HG03354 (cell line): ENCODE measurements around the gene ZBTB49.
"Not testable (repeated sequence)": the region's sequence is repeated elsewhere in the genome, so short reads cannot be mapped to it uniquely, and the experiment has no call there.

ENCODE experiments used
- ATAC-seq: cut with Tn5 transposase; IDR thresholded peaks from one replicate; pipeline ENCODE4 v1.9.1; 2021; ENCODE audit warnings: mild to moderate bottlenecking; ENCODE audit not compliant: unreplicated experiment, poor library complexity, severe bottlenecking

Gene ZBTB49, protein sequence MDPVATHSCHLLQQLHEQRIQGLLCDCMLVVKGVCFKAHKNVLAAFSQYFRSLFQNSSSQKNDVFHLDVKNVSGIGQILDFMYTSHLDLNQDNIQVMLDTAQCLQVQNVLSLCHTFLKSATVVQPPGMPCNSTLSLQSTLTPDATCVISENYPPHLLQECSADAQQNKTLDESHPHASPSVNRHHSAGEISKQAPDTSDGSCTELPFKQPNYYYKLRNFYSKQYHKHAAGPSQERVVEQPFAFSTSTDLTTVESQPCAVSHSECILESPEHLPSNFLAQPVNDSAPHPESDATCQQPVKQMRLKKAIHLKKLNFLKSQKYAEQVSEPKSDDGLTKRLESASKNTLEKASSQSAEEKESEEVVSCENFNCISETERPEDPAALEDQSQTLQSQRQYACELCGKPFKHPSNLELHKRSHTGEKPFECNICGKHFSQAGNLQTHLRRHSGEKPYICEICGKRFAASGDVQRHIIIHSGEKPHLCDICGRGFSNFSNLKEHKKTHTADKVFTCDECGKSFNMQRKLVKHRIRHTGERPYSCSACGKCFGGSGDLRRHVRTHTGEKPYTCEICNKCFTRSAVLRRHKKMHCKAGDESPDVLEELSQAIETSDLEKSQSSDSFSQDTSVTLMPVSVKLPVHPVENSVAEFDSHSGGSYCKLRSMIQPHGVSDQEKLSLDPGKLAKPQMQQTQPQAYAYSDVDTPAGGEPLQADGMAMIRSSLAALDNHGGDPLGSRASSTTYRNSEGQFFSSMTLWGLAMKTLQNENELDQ

DNA sequence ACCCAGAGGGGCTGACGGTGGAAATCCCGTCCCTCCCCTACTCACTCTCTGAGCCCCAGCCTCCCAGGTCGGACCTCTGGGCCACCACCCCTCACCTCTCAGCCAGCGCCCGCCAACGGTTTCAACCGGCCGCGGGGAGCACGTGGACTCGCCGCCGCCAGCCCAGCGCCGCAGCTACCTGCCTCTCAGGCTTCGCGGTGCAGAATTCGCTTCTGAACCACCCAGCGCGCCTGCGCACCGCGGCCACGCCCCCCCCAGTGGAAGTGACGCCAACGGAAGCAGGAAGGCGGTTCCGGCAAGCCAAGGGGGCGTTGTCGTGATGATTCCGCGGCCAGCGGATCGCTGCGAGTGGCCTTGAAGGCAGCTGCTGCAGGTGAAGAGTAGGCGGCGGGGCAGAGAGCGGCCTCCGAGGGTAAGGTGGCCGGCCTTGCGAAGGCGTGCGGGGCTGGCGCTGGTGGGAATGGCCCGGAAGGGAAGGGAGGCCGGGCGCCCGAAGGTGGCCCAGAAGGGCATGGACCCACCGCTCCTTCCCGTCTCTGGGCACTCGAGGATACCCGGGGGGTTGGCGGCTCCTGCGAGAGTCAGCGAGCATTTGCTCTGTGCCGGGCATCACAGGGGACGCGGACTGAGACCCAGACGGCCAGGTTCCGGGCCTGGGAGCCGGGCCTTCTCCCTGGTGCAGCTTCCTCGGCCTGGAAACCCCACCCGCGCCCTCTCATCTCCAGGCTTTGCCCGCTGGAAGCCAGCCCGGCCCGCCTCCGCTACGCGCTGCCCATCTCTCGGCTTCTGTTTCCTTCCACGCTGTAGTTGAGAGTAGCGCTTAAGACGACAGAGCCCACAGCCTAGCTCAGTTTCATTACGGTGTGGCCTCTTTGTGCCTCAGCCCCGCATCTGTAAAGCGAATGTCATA is at the start of gene ZBTB49, which contains the start of gene LYAR:
Gene ZBTB49, plus strand, starts transcription at position 311 of the 910 bp plus-strand sequence. CDS start 9,695 bp downstream, outside the sequence.
Gene LYAR, minus strand, starts transcription at position 214 of the 910 bp plus-strand sequence. CDS start 6,412 bp downstream, outside the sequence.
- ATAC-seq: peak; percentile 91

DNA sequence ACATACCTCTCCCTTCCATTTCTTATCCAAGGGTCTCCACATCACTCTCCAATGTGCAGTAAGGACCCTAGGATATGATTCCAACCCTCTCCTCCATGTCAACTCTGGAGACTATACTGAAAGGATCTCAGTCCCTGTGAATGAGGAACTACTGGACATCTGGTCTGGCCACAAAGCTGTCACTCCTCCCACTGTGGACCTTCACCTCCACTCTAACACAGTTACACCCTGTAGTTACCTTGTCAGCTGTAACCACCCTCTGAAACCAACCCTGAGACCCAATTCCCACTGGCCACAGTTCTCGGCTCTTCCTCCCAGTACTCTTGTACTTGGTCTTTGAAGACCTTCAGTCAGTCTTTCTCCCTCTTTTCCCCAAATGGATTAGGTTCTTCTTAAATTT is 44.9 kb upstream of the ZBTB49 start:
- ATAC-seq: no peak

DNA sequence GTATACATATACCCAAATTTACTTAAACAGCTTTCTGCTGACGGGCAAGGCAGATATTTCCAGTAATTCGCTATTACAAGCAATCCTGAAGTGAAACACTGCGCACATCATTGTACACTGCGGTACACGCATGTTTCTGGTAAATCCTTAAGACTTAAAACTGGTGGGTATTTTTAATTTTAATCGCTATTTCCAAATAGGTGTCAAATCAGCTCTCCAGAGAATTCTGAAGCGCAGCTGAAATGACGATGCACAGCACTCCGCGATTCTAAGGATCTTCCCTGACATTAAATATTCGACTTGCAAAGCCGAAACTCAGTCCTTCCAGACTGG is 42.4 kb upstream of the ZBTB49 start:
- ATAC-seq: peak; percentile 22

DNA sequence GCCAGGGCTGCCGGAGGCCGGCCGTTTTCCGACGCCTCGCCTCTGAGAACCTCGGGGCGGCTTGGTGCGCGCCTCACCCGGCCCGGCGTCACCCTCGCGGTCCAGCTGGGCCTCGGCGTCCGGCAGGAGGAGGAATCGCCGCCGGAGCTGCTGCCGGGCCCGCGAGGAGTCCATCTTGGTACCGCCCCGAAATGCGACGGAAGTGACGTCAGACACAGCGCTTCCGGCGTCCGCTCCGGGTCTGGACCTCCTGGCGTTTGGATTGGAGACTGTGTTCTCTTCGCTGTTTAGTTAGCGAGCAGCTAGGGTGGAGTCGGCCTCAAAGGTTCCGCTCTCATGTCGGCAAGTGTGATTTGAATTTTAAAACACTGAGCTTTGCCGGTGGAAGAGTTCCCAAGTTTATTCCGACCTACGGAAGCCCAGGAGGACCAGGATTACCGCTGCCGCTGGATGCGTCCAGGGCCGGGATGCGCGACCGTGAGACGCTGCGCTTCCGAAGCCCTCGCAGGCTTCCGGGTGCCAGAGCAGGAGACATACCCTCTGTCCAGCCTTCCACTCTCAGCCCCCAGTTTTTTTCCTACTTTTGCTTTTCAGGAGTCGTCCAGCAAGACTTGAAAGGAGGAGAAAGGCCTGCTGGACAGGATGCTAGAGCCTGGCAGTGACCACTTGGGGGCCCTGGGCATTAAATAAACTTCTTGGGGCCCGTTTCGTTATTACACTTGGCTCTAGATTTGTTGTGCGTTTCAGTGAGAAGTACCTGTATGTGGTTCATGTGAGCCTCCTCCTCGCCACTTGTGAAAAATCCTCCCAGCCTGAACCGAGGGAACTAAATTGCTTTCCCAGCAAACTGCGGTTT is 41.8 kb upstream of the ZBTB49 start, which contains the start of gene TMEM128:
Gene TMEM128, minus strand, starts transcription at position 195 of the 856 bp plus-strand sequence. Its CDS starts 21 bp downstream, at position 174.
- ATAC-seq: peak; percentile 98

DNA sequence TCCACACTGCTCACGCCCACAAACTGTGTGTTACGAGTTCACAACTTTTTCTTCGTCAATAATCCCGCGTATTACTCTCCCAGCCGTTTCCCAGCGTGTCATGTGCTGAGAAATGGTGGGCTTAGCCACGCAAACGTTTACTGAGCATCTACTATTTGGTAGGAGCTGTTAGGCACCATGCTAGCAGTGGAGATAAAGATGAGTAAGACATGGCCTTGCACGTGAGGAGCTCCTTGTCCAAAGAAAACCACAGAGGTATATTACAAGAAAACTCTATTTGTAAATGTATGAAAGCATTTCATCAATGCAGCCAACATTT is 41.2 kb upstream of the ZBTB49 start:
- ATAC-seq: no peak

DNA sequence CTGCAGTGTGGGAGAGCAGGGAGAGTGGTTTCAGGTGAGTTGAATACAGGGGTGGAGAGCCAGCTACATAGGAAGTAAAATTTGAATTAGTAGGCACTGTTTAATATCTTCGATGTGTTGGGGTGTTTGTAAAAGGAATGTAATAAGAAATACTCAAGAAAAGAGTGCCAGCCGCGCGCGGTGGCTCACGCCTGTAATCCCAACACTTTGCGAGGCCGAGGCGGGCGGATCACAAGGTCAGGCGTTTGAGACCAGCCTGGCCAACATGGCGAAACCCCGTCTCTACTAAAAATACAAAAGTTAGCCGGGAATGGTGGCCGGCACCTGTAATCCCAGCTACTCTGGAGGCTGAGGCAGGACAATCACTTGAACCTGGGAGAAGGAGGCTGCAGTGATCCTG is 40.7 kb upstream of the ZBTB49 start:
- not testable (repeated sequence) for ATAC-seq

DNA sequence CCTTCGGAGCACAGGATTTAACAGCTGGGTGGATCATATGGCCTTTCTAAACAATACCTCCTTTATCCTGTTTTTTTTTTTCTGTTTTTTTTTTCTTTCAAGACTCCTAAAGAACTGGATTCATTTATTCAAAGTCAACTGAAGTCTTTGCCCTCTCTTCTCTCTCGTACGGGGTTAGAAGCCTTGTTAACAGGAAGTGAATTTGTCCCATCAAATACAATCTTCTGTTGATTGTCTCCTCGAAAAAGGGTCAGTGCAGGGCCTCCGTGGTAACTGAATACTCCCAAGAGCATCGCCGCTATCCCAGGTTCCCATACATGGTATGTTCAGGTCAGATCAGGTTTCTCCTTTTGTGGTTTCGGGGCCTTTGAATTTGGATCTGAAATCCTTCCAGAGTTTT is 40.2 kb upstream of the ZBTB49 start:
- ATAC-seq: no peak

DNA sequence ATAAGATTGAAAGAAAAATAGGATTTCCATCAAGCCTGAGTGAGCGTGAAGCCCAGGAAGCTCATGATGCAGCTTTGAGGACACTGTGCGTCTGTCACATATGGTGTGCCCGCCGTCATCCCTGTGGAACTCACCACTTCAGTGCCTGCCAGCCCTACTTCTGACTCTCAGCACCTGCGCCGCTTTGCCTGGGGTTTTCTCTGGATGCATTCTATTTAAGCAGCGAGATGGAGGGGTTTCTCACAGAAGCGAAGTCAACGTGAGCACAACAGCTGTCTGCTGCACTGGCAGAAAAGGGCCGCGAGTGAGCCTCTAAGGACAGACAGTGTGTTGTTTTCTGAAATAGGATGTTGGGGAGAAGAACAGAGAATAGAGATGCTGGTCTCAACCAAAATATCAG is 35.9 kb upstream of the ZBTB49 start:
- ATAC-seq: no peak

DNA sequence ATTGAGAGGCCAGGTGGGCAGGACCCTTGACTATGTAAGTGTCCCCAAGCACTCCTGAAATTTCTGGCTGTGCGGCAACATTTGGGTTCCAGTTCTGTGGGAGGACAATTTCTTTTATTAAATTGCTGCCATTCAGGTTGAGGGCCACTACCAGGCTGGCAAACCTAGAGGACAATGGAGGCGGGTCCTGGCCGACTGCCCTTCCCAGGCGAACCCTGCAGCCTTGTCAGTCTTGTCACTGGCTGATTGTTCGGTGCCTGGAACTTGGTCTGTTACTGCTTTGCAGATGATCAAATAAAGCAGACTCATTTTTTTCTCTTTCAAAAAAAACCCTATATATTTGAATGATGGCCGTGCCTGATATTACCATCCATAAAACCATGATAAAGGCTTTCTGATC is 35.4 kb upstream of the ZBTB49 start:
- no peak for ATAC-seq

DNA sequence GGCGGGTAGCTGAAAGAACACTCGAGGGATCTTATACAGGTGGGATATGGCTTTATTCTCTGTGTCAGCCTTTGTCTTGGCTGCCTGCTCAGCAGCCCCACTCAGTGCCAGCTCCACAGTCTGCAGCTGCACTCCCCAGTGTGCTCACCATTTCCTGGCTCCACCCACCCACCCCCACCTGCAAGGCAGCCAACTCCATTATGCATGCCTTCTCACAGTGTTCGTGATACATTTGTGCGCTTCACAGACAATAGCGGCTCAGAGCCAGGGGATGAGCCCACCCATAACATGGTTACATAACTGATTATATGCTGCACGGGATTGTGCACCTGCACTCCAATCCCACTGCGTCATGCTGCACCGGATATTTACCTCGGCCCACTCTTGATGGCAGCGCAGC is 33.3 kb upstream of the ZBTB49 start:
- ATAC-seq: no peak

DNA sequence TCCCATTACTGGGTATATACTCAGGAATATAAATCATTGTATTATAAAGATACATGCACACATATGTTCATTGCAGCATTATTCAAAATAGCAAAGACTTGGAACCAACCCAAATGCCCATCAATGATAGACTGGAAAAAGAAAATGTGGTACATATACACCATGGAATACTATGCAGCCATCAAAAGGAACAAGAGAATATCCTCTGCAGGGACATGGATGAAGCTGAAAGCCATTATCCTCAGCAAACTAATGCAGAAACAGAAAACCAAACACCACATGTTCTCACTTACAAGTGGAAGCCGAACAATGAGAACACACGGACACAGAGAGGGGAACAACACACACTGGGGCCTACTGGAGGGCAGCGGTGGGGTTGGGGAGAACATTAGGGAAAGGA is 32.3 kb upstream of the ZBTB49 start:
- ATAC-seq: not testable (repeated sequence)

DNA sequence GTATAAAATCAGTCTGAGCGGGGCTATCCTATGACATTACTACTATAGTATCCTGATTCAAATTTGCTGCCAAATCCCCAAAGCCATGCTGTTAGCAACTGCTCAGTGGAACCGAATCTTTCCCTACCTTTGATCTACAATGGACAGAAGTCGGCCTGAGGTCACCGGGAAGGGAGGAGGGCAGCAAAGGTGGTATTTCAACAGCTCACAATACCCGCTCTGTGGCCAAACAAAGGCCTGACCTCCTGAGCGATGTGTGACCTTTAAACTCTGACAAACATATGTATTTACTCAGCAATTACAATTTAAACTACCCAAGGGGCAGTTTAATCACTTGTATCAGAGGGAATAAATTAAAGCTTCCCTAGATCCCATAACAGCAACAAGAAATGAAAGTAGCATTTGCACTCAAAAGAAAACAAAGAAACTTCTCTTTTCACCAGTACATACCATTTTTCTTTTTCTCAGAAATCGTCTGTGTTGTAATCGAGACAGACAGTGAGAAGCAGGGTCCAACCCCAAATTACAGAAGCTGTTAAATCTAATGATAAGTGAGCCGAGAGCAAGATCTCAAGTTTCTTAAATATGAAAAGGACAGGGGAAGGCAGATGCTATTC is 30.5 kb upstream of the ZBTB49 start:
- ATAC-seq: no peak

DNA sequence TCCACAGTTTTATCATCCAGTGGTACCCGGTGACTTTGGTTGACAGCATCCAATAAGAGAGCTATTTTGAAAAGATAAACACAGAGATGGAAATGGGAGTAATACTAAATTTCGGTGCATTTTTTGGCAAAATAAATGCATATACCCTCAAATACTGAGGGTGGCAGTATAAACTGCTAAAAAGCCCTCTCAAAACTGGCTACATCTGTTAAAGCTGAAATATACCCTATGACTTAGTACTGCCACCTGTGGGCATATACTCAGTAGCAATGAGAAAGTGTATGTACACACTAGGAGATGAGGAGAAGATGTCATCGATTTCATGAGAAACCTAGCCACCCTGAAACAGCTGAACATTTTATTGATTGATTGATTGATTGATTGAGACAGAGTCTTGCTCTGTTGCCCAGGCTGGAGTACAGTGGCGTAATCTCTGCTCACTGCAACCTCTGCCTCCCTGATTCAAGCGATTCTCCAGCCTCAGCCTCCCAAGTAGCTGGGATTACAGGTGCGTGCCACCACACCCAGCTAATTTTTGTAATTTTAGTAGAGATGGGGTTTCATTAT is 29.8 kb upstream of the ZBTB49 start:
- peak; percentile 65 for ATAC-seq

DNA sequence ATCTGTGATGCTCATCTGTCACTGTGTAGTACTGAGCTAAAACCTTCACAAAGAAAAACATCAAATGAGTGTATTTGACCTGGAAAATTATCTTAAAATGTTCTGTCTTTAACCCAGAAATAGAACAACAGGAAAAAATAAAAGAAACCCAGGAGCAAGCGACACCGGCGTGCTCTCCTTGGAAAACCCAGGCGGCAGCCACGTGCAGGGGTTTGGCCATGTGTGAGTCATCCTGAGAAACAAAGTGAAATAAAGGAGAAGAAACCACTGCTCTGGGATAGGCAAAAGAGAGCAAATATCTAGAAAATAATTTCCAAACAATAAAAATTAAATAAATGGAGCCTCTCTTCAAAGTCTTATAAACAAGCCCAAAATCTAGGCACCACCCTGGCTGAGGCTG is 22.1 kb upstream of the ZBTB49 start:
- no peak for ATAC-seq

DNA sequence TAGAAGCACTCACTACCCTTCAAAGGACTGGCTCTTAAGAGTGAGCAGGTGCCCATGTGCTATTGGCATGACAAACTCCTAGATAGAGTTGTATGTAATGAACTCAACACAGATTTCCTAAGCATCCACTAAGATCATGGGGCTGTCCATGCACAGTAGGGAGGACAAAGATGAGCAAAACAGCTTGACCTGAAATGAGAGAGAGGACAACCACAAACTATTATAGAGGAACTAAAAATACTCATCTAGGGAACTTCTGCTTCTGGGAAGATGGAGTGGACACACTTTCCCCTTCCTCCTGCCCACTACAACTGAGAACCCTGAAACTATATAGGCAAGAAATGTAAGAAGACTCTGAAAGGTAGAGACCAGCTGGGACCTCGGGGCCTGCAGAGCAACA is 21.3 kb upstream of the ZBTB49 start:
- ATAC-seq: no peak

DNA sequence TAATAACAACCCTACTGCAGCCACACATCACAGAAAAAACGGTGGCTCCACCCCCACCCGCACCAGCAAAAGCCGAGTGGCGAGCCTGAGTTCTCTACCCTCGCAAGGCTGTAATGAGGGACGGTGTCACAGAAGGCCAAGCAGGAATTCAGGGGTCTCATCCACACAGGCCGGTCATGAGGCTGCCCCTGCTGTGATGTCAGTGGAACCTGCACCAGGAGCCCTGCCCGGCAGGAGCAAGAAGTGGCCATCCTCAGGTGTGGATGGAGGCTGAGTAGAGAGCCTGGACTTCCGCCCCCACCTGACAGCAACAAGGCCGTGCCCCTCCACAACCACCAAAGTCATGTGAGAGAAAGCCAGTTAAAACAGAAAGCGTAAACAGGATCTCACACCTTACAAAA is 20.7 kb upstream of the ZBTB49 start:
- no peak for ATAC-seq

DNA sequence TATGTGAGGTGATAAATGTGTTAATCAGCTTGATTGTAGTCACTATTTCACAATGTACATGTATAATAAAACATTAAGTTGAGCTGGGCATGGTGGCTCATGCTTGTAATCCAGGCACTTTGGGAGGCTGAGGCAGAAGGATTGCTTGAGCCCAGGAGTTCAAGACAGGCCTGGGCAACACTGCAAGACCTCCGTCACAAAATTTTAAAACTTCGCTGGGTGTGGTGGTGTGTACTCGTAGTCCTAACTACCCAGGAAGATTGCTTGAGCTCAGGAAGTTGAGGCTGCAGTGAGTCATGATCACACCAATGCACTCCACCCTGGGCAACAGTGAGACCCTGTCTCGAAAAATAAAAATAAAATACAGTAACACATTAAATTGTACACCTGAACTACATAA is 20.2 kb upstream of the ZBTB49 start:
- no peak for ATAC-seq

DNA sequence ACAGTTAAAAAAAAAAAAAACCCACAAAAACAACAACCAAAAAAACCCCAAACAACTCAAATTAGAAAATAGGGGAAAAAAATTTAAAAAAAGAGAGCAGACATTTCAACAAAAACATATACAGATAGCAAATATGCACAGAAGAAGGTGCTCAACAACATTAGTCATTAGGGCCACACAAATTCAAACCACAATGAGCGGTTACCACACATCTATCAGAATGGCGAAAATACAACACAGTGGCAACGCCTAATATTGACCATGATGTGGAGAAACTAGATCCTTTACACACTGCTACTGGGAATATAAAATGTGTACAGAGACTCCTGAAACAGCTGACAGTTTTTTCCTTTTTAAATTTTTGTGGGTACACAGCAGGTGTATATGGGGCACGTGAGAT is 19.5 kb upstream of the ZBTB49 start:
- no peak for ATAC-seq

DNA sequence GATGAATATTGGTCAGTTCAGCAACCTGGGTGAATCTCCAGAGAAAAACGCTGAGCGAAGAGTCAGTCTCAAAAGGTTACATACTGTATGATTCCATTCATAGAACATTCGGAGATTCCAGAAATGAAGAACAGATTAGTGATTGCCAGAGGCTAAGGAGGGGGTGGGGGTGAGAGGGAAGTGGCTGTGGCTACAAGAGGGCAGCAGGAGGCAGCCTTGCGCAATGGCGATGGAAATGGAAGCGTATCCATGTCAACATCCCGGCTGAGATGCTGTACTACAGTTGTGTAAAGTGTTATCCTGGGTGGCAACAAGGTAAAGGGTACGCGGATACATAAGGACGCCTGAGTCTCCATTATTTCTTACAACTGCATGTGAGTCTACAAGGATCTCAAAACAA is 18.1 kb upstream of the ZBTB49 start:
- ATAC-seq: no peak
